Lower leg skin (tissue), 4 donors: ENCODE results near the gene ELAC2. TPM values are rescaled to one million over a fixed set of nuclear protein-coding genes. Genes with fewer than 3 reads are reported as not detected.
A peak's percentile ranks its signal among the peaks of the same experiment; 100 is the strongest.

Source experiments
- DNase-seq, 2 donors: peaks; one replicate each; pipeline ENCODE4 v3.0.0-alpha.2; 2019; ENCODE audit warnings: low spot score in 2 of 2
- H3K4me3 ChIP-seq: fragments of 200-600 bp; sonication (generic); 2 replicates; pipeline ENCODE4 v1.5.1; 2017; ENCODE audit warnings: mild to moderate bottlenecking, low read depth; ENCODE audit not compliant: poor library complexity, severe bottlenecking
- POLR2A ChIP-seq, 2 donors: fragments of 450-650 bp; IDR thresholded peaks; one replicate each; pipeline ENCODE4 v1.6.1; 2016 to 2017; ENCODE audit warnings: antibody characterized with exemption in 2 of 2, mild to moderate bottlenecking in 1 of 2, moderate library complexity in 1 of 2
- WGBS, 2 donors: methylation state at CpG; one replicate each; pipeline ENCODE4 v1.1.5; 2018; 5-methylcytosine and 5-hydroxymethylcytosine counted together
- intact Hi-C: fragments of 100-400 bp; cut with DNase I; formaldehyde crosslinking; loops from one replicate; pipeline ENCODE4 v1.15.0; 2023; ENCODE audit warnings: low total_unique reads
- total RNA-seq, 4 donors: library from RNA; depleted of rRNA; stranded (reverse); fragments of >200 nt; gene quantifications; one replicate each; pipeline ENCODE4 v1.1.0, GENCODE V29; 2016
- TF ChIP-seq, protein P1 (sequence below), 3 donors: fragments of 450-650 bp; IDR thresholded peaks; one replicate each; pipeline ENCODE4 v1.5.1; 2016; ENCODE audit warnings: antibody characterized with exemption in 3 of 3, mild to moderate bottlenecking in 3 of 3, moderate library complexity in 2 of 3

The ELAC2 gene
- total RNA-seq, 4 donors from 2014 or later = 44.3 to 107 (median 62.0) TPM

DNA sequence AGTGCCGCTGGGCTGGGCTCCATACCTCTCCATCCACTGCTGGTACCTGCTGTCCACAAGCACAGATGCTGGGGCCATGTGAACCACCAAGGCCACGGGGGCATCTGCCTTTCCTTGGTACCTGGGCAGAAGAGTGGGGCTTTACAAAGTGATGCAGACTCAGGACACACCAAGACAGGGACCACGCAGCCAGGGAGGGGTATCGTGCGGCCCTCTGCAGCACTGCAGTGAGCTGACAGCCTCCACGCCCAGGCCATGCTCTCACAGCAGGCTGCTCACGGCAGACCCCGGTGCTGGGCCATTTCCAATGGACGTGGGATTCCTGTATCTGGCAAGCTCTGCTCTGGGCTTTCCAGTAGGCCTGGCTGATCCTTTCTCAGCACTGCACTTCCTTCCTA, 14.4 kb downstream of the ELAC2 start:
- no peak for DNase-seq
- intact Hi-C loops = no loop called here
- TF ChIP-seq, protein P1, sequence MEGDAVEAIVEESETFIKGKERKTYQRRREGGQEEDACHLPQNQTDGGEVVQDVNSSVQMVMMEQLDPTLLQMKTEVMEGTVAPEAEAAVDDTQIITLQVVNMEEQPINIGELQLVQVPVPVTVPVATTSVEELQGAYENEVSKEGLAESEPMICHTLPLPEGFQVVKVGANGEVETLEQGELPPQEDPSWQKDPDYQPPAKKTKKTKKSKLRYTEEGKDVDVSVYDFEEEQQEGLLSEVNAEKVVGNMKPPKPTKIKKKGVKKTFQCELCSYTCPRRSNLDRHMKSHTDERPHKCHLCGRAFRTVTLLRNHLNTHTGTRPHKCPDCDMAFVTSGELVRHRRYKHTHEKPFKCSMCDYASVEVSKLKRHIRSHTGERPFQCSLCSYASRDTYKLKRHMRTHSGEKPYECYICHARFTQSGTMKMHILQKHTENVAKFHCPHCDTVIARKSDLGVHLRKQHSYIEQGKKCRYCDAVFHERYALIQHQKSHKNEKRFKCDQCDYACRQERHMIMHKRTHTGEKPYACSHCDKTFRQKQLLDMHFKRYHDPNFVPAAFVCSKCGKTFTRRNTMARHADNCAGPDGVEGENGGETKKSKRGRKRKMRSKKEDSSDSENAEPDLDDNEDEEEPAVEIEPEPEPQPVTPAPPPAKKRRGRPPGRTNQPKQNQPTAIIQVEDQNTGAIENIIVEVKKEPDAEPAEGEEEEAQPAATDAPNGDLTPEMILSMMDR (IDR thresholded peaks at IDR 0.05) = no peak
- TF ChIP-seq POLR2A (IDR thresholded peaks at IDR 0.05) = no peak
- H3K4me3 ChIP-seq = no peak overlapping the region
- 69 to 74% methylated on average over 9 of the region's 9 CpGs for WGBS, 2 donors

DNA sequence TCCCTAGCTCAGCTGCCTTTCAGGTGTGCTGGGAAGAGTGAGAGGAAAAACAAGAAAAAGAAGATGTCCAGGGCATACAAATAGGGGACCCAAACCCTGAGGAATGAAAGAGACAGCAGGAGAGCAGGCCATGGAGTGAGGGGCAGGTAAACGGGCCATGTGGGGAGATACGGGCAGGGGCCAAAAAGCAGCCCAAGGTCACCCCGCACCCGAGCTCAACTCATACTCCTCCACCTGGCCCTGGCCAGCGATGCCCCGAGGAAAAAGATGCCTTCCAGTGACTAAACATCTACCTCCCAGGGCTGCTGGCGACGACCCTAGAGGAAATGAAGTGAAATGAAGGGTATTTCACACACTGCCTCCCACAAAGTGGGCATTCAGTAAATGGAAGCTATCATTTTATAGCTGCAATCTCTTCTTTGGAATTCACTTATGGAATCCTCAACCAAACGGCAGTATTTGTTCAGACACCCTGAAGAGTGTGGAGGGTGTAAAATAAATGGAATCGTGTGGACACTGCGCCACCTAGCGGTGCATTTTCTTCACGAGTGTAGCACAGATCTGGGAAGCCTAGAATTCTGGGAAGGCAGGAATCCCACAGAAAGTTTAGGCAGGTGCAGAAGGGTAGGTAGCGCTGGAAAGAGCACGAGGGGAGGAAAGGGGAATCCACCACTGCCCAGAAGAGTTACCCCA, 14.9 kb downstream of the ELAC2 start:
- 40 to 42% methylated on average over 15 of the region's 15 CpGs for WGBS, 2 donors
- DNase-seq = peak; percentile 72 to 94
- intact Hi-C loops = no loop called here
- H3K4me3 ChIP-seq = no peak overlapping the region
- TF ChIP-seq, protein P1 (IDR thresholded peaks at IDR 0.05) = peak in 1 of 3 donors; percentile 48
- no peak for TF ChIP-seq POLR2A (IDR thresholded peaks at IDR 0.05)

DNA sequence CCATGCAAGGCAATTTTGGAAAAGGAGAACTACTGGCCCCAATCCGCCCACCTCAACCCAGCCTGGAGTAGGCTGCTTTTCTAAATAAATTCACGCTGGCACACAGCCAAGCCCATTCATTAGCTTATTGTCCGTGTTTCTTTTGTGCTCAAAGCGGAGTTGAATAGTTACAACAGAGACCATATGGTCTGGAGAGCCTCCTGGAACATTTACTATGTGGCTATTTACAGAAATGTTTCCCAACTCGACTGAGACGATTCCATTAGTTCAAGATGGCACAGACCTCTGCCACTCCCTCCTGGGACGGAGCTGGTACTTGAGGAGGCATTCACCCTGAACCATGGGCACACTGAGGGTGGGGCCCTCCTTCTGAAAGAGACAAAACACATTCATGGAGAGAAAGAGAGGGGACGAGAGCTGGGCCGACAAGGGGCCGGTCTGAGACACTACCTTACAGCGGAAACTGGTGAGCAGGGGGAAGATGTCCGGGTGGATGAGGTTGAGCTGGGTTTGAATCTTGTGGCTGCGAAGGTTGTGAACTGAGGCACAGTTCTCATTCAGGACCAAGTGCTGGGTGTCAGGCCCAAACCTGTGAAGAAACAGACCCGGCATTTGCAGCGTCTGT, 15.7 kb downstream of the ELAC2 start:
- no peak overlapping the region for H3K4me3 ChIP-seq
- DNase-seq = no peak
- TF ChIP-seq POLR2A (IDR thresholded peaks at IDR 0.05) = no peak
- TF ChIP-seq, protein P1 (IDR thresholded peaks at IDR 0.05) = no peak
- WGBS, 2 donors = 76% methylated on average over 15 of the region's 15 CpGs
- intact Hi-C loops = no loop called here

DNA sequence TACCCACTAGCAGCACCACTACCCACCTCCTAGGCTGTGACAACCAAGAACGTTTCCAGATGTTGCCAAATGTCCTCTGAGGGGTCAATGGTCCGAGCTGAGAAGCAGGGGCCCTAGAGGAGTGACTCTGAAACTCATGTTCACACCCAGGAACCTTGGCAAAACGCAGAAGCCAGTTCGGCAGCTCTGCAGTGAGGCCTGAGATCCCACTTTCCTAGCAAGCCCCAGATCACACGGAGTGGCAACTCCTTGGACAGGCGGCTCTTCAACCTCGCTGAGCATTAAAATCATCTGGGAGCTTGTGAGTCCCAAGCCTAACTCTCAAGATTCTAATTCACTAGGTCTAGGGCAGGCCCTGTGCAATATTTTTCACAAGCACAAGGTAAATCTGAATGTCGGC, 17.3 kb downstream of the ELAC2 start:
- TF ChIP-seq POLR2A (IDR thresholded peaks at IDR 0.05) = no peak
- TF ChIP-seq, protein P1 (IDR thresholded peaks at IDR 0.05) = no peak
- no peak overlapping the region for H3K4me3 ChIP-seq
- intact Hi-C loops = no loop called here
- DNase-seq = no peak
- WGBS, 2 donors = 93% methylated on average over 8 of the region's 8 CpGs

DNA sequence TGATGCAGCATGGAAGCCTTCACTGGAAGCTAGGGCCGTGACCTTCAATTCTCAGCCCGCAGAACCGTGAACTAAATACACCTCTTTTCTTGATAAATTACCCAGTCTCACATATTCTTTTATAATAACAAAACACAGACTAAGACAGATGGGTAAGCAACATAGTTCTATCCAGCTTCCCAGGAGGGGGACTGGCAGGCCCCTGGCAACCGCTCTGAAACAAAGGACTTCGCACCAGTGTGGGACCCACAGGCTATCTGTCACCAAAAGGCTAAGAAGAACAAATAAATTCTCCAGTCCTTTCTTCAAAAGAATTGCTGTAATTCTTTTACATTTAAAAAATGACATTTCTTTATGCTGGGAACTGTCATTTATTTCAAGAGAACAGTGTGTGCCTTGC, 19.0 kb downstream of the ELAC2 start:
- WGBS, 2 donors = 96% methylated on average over 5 of the region's 5 CpGs
- no peak for TF ChIP-seq POLR2A (IDR thresholded peaks at IDR 0.05)
- TF ChIP-seq, protein P1 (IDR thresholded peaks at IDR 0.05) = no peak
- H3K4me3 ChIP-seq = no peak overlapping the region
- no peak for DNase-seq
- intact Hi-C loops = loop anchor here (10.0 kb wide), 1 partner anchor 454 kb away; no protein-coding TSS in a partner anchor
